ENCODE results near the gene HBZ.
"Not testable (repeated sequence)": the region's sequence is repeated elsewhere in the genome, so short reads cannot be mapped to it uniquely, and the experiment has no call there.

The HBZ gene

DNA sequence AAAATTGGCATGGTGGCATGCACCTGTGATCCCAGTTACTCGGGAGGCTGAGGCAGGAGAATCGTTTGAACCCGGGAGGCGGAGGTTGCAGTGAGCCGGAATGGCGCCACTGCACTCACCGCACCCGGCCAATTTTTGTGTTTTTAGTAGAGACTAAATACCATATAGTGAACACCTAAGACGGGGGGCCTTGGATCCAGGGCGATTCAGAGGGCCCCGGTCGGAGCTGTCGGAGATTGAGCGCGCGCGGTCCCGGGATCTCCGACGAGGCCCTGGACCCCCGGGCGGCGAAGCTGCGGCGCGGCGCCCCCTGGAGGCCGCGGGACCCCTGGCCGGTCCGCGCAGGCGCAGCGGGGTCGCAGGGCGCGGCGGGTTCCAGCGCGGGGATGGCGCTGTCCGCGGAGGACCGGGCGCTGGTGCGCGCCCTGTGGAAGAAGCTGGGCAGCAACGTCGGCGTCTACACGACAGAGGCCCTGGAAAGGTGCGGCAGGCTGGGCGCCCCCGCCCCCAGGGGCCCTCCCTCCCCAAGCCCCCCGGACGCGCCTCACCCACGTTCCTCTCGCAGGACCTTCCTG lies 27.7 kb downstream of the HBZ start, which contains the start of gene HBQ1:
Gene HBQ1 (plus strand): TSS at position 359 of the 575 bp plus-strand sequence. CDS start 28 bp downstream, at position 387.
- no peak for DNase-seq

DNA sequence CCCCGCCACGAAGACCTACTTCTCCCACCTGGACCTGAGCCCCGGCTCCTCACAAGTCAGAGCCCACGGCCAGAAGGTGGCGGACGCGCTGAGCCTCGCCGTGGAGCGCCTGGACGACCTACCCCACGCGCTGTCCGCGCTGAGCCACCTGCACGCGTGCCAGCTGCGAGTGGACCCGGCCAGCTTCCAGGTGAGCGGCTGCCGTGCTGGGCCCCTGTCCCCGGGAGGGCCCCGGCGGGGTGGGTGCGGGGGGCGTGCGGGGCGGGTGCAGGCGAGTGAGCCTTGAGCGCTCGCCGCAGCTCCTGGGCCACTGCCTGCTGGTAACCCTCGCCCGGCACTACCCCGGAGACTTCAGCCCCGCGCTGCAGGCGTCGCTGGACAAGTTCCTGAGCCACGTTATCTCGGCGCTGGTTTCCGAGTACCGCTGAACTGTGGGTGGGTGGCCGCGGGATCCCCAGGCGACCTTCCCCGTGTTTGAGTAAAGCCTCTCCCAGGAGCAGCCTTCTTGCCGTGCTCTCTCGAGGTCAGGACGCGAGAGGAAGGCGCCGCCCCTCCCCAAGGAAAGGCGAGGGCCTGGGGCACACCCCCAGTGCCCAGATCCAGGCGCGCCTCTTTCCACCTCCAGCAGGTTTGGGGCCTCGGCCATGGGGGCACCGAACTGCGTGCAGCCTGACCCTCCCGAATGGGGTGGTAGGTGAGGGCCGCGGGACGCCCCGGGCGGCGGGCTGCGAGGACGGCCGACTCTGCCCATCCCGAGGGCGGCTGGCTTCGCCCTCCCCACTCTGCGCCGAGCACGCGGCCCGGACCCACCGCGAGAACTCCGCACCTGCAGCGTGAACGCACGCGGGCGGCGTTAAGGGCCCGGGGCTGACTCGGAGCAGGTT lies 28.5 kb downstream of the HBZ start:
- no peak for DNase-seq

GRCh38 chr16:181565-182021 lies 29.1 kb downstream of the HBZ start:
- DNase-seq, result no peak

- DNase-seq, result no peak
These were observed 30.6 kb downstream of the HBZ start for GRCh38 chr16:183005-183404.

- DNase-seq, result no peak
These were observed 32.8 kb downstream of the HBZ start for GRCh38 chr16:185213-185612.

DNA sequence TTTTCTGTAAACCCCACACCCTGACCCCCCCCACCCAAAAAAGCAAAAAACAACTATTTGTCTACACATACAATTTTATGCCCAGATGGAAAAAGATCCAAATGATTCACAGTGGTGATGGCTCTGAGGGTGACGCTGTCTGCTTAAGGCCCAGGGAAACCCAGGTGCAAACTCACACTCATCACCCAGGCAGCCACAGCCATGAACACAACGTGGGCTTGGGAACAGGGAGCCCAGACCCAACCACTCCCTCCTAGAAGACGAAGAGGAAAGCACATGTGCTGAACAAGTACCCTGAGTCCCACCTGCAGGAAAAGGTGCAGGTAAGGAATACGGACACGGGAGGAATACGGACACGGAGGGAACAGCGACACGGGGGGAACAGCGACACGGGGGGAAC lies 33.2 kb downstream of the HBZ start:
- no peak for DNase-seq

GRCh38 chr16:187330-187729 lies 34.9 kb downstream of the HBZ start:
- no peak for DNase-seq

- no peak for DNase-seq
These were observed 36.2 kb downstream of the HBZ start for GRCh38 chr16:188674-189073.

GRCh38 chr16:189604-190186 lies 37.3 kb downstream of the HBZ start:
- no peak for DNase-seq

DNA sequence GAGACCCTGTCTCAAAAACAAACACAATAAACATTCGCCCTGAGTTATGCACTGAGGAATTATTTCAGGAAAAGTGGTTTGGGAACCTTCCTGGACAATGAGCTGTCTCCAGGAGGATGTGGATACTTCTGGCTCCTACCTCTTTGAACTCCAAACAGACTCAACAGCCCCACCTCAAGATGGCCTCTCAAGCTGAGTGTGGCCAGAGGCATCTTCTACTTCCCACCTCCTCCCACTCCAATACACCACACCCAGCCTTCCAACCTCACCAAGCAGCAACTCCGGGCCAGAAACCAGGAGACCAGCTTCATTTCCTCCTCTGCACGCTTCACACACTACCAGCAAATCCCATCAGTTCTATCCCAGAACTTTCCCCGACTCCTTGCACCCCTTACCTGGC lies 39.4 kb downstream of the HBZ start:
- DNase-seq, result no peak

GRCh38 chr16:192686-193085 lies 40.2 kb downstream of the HBZ start:
- no peak for DNase-seq

- no peak for DNase-seq
These were observed 41.0 kb downstream of the HBZ start for GRCh38 chr16:193441-193840.

DNA sequence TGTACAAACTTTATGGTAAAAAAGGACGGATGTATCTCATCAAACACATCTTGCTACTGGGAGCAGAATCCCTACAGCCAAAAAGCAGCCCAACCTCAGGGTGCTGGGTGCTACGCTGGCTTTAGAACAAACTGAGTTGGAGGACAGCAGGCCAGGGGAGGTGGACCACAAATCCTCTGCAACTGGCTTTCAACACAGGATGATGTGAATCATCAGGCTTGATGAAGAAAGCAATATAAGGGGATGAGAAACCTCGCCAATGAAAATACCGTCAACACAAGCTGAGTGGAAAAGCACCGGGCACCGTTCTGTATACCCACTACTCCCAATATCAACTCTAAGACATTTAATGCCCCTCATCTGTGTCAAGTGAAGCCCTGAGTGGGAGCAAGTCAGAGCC lies 42.1 kb downstream of the HBZ start:
- no peak for DNase-seq

DNA sequence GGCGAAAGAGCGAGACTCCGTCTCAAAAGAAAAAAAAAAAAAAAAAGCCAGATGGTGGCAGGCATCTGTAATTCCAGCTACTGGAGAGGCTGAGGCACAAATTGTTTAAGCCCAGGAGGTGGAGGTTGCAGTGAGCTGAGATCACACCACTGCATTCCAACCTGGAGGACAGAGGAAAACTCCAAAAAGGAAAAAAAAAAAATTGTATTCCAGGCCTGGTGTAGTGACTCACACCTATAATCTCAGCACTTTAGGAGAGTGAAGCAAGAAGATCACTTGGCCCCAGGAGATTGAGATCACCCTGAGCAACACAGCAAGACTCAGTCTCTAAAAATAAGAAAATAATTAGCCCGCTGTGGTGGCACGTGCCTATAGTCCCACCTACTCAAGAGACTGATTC lies 47.9 kb downstream of the HBZ start:
- DNase-seq, result no peak

- no peak for DNase-seq
These were observed 50.8 kb downstream of the HBZ start for GRCh38 chr16:203246-203645.

DNA sequence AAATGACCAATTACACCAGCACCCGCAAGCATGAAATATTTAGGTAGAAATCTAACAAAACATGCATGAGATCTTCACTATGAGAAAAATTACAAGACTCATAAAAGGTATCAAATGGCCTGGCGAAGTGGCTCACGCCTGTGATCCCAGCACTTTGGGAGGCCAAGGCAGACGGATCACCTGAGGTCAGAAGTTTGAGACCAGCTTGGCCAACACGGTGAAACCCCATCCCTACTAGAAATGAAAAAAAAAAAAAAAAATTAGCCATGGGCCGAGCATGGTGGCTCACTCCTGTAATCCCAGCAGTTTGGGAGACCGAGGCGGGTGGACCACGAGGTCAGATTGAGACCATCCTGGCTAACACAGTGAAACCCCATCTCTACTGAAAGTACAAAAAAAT lies 51.6 kb downstream of the HBZ start:
- not testable (repeated sequence) for DNase-seq
